ENCODE measurements around the gene COMP.
"Not testable (repeated sequence)": the region's sequence is repeated elsewhere in the genome, so short reads cannot be mapped to it uniquely, and the experiment has no call there.

COMP gene

DNA sequence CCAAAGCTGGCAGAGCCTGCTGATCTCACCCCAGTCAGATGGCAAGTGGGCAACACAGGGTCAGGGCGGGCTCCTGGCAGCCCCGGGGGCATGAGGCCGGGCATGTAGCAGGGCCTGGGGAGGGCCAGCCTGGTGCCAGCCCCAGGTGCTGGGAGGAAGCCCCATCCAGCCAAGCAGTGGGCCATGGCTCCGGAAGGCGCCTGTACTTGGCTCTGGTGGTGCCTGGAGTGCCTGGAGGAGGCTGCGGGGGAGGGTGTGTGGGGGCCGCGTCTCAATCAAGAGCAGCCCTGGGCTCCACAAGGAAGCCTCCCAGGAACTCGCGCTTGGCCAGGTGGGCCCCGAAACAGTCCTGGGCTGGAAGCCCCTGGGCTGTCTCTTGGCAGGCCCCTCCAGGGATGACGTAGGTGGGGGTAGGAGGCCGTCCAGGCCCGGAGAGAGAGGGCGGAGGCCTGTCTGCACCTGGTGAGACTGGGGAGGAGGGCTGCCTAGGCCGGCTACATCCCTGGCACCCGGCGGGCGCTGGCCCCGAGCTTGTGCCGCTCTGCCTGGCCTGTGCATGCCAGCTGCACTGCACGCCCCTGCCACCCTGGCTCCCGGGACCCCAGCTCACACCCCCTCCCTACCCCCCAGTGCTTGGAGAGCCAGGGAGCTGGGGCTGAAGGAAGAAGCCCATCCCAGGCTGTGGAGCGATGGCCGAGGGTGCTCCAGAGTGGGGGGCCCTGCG is 45.9 kb downstream of the COMP start:
- no peak for DNase-seq

DNA sequence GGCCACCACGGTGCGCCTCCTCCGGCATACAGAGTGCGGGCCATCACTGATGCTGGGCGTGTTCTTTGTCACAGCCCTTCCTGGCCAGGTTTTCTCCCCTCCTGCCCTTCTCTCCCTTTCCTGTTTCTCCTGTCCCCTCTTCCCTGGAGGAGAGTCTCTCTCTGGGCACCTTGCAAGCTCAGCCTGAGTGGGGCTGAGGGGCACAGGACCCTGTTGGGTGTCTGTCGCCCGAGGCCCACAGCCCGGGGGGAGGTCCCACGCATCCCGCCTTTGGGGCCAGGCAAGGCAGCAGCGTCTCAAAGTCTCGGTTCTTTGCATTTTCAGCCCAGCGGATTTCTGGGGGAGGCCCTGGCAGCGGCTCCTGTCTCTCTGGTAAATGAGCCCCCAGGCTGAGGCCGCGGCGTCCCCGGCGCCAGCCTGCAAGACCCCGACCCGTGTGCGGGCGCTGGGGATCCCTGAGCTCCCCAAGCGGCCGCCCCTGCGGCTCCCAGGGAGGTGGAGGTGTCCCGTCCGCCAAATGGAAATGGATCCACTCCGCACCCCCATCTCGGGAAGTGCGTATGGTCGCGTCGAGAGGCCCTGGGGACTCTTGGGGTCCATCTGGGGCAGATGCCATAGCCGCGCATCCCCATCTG is 47.2 kb downstream of the COMP start:
- DNase-seq, result no peak

- no peak for DNase-seq
These were observed 48.0 kb downstream of the COMP start for GRCh38 chr19:18742838-18743783.

DNA sequence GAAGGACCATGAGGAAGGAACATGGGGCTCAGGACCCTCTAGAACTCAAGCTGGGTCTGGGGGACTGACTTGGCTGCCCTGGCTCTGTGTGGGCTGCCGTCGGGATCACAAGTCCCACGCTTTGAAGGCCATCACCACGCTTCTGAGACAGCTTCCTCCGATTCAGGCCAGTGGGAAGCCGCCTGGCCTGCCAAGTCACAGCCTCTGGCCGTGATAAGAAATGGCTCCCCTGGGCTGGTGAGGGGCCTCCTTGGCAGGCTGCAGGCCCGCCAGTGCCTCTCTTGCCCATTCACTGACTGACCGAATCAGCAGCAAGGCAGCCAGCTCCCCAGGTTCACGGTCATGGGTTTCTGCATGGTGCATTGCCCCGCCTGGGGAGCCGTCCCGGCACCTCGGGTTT is 48.8 kb downstream of the COMP start:
- DNase-seq, result no peak

GRCh38 chr19:18741124-18742121 is 49.7 kb downstream of the COMP start:
- DNase-seq, result no peak

- no peak for DNase-seq
These were observed 52.0 kb downstream of the COMP start for GRCh38 chr19:18738961-18739690.

GRCh38 chr19:18737954-18738351 is 53.2 kb downstream of the COMP start:
- no peak for DNase-seq

- no peak for DNase-seq
These were observed 53.7 kb downstream of the COMP start for GRCh38 chr19:18737337-18737953.

DNA sequence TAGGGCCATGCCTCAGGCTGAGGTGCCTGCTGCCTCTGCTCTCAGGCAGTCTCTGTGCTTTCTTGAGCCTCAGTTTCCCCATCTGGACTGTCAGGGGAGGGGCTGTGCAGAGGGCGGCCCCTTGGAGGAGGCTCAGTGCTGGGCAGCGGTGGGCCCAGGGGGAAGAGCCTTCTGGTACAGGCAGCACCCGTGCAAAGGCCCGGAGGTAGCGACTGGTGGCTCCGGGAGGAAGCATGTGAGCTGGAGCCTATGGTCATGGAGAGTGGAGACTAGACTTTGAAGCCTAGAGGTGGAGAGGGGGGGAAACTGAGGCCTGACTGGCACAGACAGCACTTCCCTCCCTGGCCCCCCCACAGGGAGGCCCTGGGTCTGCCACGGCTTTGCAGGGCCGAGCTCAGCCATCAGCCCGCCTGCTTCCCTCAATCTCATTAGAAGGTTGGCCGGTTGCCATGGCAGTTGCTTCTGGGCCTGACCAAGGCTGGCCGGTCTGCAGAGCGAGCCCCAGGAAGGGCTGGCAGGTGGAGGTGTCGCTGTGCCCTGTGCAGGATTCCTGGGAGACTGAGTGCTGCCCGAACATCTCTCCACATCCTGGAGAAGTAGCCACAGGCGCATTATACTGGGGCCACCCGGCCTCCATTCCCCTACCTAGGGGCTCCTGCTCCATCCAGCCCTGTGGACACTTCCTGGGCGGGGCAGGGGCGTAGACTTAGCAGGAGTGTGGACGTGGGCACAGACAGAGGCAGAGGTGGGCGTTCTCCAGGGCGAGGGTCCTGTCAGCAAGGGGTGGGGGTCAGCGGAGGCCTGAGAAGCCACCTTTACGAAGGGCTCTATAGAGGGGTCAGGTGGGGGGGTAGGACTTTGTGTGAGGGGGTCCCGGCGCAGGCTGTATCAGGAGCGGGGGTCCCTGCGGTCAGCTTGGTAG is 54.4 kb downstream of the COMP start:
- no peak for DNase-seq

DNA sequence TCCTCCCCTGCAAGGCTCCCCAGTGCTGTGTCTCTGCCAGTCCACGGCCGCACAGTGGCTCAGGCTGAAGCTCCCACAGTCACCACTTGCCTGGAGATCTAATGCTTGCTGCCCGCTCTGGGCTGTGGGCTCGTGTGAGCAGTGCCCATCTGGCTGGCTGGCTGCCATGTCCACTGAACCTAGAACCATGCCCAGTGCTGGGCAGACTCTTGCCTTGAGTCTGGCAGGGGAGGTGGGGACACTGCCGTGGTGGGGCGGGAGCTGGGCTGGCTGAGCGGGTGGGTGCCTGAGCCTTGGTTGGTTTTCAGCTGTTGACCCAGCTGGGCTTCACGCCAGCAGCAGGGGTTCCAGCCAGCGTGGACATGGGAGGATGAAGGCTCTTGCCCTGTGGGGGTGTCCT is 55.4 kb downstream of the COMP start:
- DNase-seq, result no peak

DNA sequence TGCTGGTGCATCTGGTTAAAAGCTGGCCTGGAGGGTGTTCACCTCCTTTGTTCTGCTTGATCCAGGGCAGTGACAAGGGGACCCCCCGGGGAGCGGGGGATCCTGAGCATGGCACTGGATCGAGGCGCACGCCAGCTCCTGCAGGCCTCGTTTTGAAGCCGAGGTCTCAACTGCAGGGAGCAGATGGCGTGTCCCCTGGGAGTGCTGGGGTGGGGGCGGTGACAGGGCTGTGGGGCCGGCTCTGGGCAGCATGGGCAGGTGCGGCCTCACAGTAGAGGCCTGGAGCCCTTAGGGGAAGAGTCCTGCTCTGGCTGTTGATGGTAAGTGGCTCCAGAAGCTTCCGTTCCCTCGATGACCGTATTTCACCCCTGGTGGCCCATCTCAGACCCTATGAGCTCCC is 55.8 kb downstream of the COMP start:
- DNase-seq, result no peak

- DNase-seq, result not testable (repeated sequence)
These were observed 57.3 kb downstream of the COMP start for GRCh38 chr19:18733762-18734332.

DNA sequence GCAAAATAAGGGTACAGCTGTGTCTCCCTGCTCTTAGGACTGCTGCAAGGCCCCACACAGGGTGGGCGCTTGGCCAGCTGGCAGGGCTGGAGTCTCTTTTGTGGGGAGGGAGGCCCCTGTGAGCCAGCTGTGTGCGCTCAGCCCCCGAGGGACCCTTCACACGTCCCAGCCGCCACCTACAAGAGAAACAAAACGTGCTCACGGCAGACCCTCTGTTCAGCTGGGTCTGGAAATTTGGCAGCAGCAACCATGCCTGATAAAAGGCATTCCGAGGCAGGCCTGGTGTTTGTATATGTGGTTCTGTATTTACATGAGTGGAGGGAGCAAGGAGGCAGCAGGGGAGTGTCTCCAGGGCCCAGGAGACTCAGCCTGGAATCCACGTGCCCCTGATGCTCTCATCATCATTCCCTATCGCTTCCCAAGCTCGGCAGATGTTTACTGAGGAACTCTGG is 57.9 kb downstream of the COMP start:
- DNase-seq, result no peak

All from NCI-H1417 treated with DMSO at 0.1 percent for 48 hours (cell line).